HEK293 (cell line): ENCODE results near the gene LAIR2.

Source experiments
- CTCF ChIA-PET: fragments of 350-600 bp; formaldehyde crosslinking; extraction: SDS; loops from one replicate; lab custom pipeline; 2021; ENCODE audit warnings: antibody characterized with exemption; lab: Yijun Ruan, JAX
- POLR2A ChIA-PET: fragments of 300-600 bp; formaldehyde crosslinking; extraction: SDS; loops from one replicate; lab custom pipeline; 2020; ENCODE audit warnings: antibody characterized with exemption, inconsistent platforms; lab: Yijun Ruan, JAX
- H3K27ac ChIP-seq: fragments of 200-500 bp; sonication (Bioruptor generic); 2 replicates; pipeline ENCODE4 v1.5.1; 2014; ENCODE audit warnings: low read depth, low read length, control low read depth, inconsistent platforms; ENCODE audit errors: extremely low read depth
- H3K36me3 ChIP-seq, 2 experiments: fragments of 200-500 bp in 1 of 2; sonication (Bioruptor generic) in 1 of 2; 1 replicate in 1 of 2; 2 replicates in 1 of 2; pipeline ENCODE4 v1.5.1; 2014 to 2017; ENCODE audit warnings: inconsistent platforms in 2 of 2, low read length in 2 of 2; ENCODE audit not compliant: control insufficient read depth in 2 of 2, insufficient read depth in 1 of 2
- H3K4me1 ChIP-seq: fragments of 200-500 bp; sonication (Bioruptor generic); 2 replicates; pipeline ENCODE4 v1.5.1; 2014; ENCODE audit warnings: mild to moderate bottlenecking, low read length, inconsistent platforms; ENCODE audit not compliant: control insufficient read depth, insufficient read depth
- H3K4me3 ChIP-seq: 2 replicates; pipeline ENCODE4 v1.5.1; 2011; ENCODE audit warnings: low read depth, mild to moderate bottlenecking, control low read depth, low read length, moderate library complexity
- H3K9me3 ChIP-seq: fragments of 200-500 bp; sonication (Bioruptor generic); 2 replicates; pipeline ENCODE4 v1.5.1; 2014; ENCODE audit warnings: low read depth, low read length, inconsistent platforms; ENCODE audit not compliant: control insufficient read depth, insufficient read depth
- GFI1B ChIP-seq: fragments of 450-650 bp; formaldehyde crosslinking; IDR thresholded peaks from 2 replicates; pipeline ENCODE4 v1.5.1; 2016; ENCODE audit warnings: missing biosample characterization, missing genetic modification characterization
- GLI4 ChIP-seq: fragments of 450-650 bp; formaldehyde crosslinking; IDR thresholded peaks from 2 replicates; pipeline ENCODE4 v1.5.1; 2016; ENCODE audit warnings: missing biosample characterization, missing genetic modification characterization
- KLF17 ChIP-seq: fragments of 450-650 bp; formaldehyde crosslinking; IDR thresholded peaks from 2 replicates; pipeline ENCODE4 v1.5.1; 2016; ENCODE audit warnings: missing biosample characterization, missing genetic modification characterization
- SALL2 ChIP-seq: fragments of 450-650 bp; formaldehyde crosslinking; IDR thresholded peaks from 2 replicates; pipeline ENCODE4 v1.5.0; 2017; ENCODE audit warnings: missing biosample characterization, mild to moderate bottlenecking, missing genetic modification characterization, borderline replicate concordance
- YY1 ChIP-seq: fragments of 450-650 bp; formaldehyde crosslinking; IDR thresholded peaks from 2 replicates; pipeline ENCODE4 v1.5.1; 2018; ENCODE audit warnings: missing biosample characterization, missing genetic modification characterization
- ZBTB10 ChIP-seq: fragments of 450-650 bp; formaldehyde crosslinking; IDR thresholded peaks from 2 replicates; pipeline ENCODE4 v1.5.1; 2016; ENCODE audit warnings: missing biosample characterization, missing genetic modification characterization
- ZBTB48 ChIP-seq: fragments of 450-650 bp; formaldehyde crosslinking; IDR thresholded peaks from 2 replicates; pipeline ENCODE4 v1.5.1; 2016; ENCODE audit warnings: missing biosample characterization, missing genetic modification characterization
- ZBTB7A ChIP-seq: fragments of 450-650 bp; formaldehyde crosslinking; IDR thresholded peaks from 2 replicates; pipeline ENCODE4 v1.5.1; 2016; ENCODE audit warnings: low read depth, missing biosample characterization, missing genetic modification characterization
- ZNF112 ChIP-seq: fragments of 450-650 bp; formaldehyde crosslinking; IDR thresholded peaks from 2 replicates; pipeline ENCODE4 v1.5.0; 2017; ENCODE audit warnings: missing biosample characterization, missing genetic modification characterization
- ZNF184 ChIP-seq: fragments of 450-650 bp; IDR thresholded peaks from 2 replicates; pipeline ENCODE4 v1.5.1; 2018; ENCODE audit warnings: missing biosample characterization, mild to moderate bottlenecking, missing genetic modification characterization
- ZNF239 ChIP-seq: fragments of 450-650 bp; formaldehyde crosslinking; IDR thresholded peaks from 2 replicates; pipeline ENCODE4 v1.5.1; 2016; ENCODE audit warnings: missing biosample characterization, missing genetic modification characterization
- ZNF274 ChIP-seq, 2 experiments: fragments of 200-500 bp in 1 of 2; fragments of 450-650 bp in 1 of 2; sonication (Bioruptor generic) in 1 of 2; formaldehyde crosslinking in 1 of 2; IDR thresholded peaks; 2 replicates each; pipeline versions ENCODE4 v1.5.1 to v1.6.1; 2014 to 2016; ENCODE audit warnings: borderline replicate concordance in 1 of 2, inconsistent platforms in 1 of 2, low read length in 1 of 2, missing biosample characterization in 1 of 2, missing genetic modification characterization in 1 of 2
- ZNF423 ChIP-seq: fragments of 450-650 bp; formaldehyde crosslinking; IDR thresholded peaks from 2 replicates; pipeline ENCODE4 v1.5.1; 2016; ENCODE audit warnings: missing biosample characterization, missing genetic modification characterization
- ZNF621 ChIP-seq: fragments of 450-650 bp; formaldehyde crosslinking; IDR thresholded peaks from 2 replicates; pipeline ENCODE4 v1.5.1; 2017; ENCODE audit warnings: missing biosample characterization, missing genetic modification characterization
- ZNF626 ChIP-seq: fragments of 450-650 bp; sonication (Bioruptor Pico); formaldehyde crosslinking; IDR thresholded peaks from 2 replicates; pipeline ENCODE4 v1.5.1; 2018; ENCODE audit warnings: missing biosample characterization, missing genetic modification characterization, inconsistent platforms
- ZNF658 ChIP-seq: fragments of 450-650 bp; formaldehyde crosslinking; IDR thresholded peaks from 2 replicates; pipeline ENCODE4; 2016; ENCODE audit warnings: missing biosample characterization, missing genetic modification characterization
- ZNF76 ChIP-seq: fragments of 450-650 bp; formaldehyde crosslinking; IDR thresholded peaks from 2 replicates; pipeline ENCODE4; 2016; ENCODE audit warnings: low read depth, missing biosample characterization, missing genetic modification characterization, borderline replicate concordance
- ZNF777 ChIP-seq: fragments of 450-650 bp; formaldehyde crosslinking; IDR thresholded peaks from 2 replicates; pipeline ENCODE4 v1.5.1; 2017; ENCODE audit warnings: missing biosample characterization, missing genetic modification characterization, borderline replicate concordance
- ZNF792 ChIP-seq: fragments of 450-650 bp; formaldehyde crosslinking; IDR thresholded peaks from 2 replicates; pipeline ENCODE4 v1.5.1; 2016; ENCODE audit warnings: missing biosample characterization, missing genetic modification characterization
- TF ChIP-seq, protein P1 (sequence below): fragments of 450-650 bp; formaldehyde crosslinking; IDR thresholded peaks from 2 replicates; pipeline ENCODE4 v1.5.1; 2016; ENCODE audit warnings: missing biosample characterization, missing genetic modification characterization
- TF ChIP-seq, protein P2 (sequence below): fragments of 450-650 bp; formaldehyde crosslinking; IDR thresholded peaks from 2 replicates; pipeline ENCODE4 v1.5.1; 2016; ENCODE audit warnings: missing biosample characterization, missing genetic modification characterization

The LAIR2 gene

DNA sequence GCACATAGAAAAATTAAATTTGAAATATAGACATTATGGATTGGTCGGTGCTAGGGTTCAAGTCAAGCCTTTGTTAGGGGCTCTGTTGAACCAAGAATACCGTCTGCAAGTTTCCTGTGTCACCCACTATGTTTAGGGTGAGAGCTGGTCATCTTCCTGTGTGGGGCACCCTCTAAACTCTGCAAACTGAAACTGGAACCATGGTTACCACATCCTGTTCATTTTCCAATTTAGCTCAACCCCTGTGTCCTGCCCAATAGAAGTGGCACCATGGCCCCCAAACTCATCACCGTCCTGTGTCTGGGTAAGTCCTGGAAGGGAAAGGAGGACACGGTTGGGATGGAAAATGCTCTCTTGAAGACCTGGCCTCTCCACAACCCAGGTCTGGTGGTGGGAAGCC lies 29.9 kb downstream of the LAIR2 start:
- no peaks in the 10 kb centered on the region for H3K36me3 ChIP-seq
- TF ChIP-seq ZNF112 (tag by site-specific recombination) (no peak), ZNF76 (tag by site-specific recombination) (no peak)
- TF ChIP-seq, protein P1, sequence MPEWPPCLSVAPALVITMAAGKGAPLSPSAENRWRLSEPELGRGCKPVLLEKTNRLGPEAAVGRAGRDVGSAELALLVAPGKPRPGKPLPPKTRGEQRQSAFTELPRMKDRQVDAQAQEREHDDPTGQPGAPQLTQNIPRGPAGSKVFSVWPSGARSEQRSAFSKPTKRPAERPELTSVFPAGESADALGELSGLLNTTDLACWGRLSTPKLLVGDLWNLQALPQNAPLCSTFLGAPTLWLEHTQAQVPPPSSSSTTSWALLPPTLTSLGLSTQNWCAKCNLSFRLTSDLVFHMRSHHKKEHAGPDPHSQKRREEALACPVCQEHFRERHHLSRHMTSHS (tag by site-specific recombination) = no peak
- no peaks in the 10 kb centered on the region for H3K4me1 ChIP-seq
- no peaks in the 10 kb centered on the region for H3K9me3 ChIP-seq
- POLR2A ChIA-PET = no interaction called here
- no peak overlapping the region for H3K27ac ChIP-seq
- CTCF ChIA-PET = interaction anchor here (0.6 kb wide), 2 partner anchors 538 to 1503 kb away, joined by 3 read pairs; no protein-coding TSS in a partner anchor
- no peak overlapping the region for H3K4me3 ChIP-seq

- no peak overlapping the region for H3K4me3 ChIP-seq
- no peak overlapping the region for H3K27ac ChIP-seq
- TF ChIP-seq ZBTB10 (tag by site-specific recombination) (no peak), YY1 (tag by site-specific recombination) (no peak)
- TF ChIP-seq, all 188 proteins: peak for 0
- ChIA-PET POLR2A (no interaction called here), CTCF (interaction anchor here (0.5 kb wide), 1 partner anchor 15 kb away, joined by 3 read pairs; no protein-coding TSS in a partner anchor)
- Histone ChIP-seq H3K9me3 (no peaks in the 10 kb centered on the region), H3K36me3 (no peaks in the 10 kb centered on the region), H3K4me1 (no peaks in the 10 kb centered on the region)
Observed at GRCh38 chr19:54533476-54533875, 30.8 kb downstream of the LAIR2 start.

DNA sequence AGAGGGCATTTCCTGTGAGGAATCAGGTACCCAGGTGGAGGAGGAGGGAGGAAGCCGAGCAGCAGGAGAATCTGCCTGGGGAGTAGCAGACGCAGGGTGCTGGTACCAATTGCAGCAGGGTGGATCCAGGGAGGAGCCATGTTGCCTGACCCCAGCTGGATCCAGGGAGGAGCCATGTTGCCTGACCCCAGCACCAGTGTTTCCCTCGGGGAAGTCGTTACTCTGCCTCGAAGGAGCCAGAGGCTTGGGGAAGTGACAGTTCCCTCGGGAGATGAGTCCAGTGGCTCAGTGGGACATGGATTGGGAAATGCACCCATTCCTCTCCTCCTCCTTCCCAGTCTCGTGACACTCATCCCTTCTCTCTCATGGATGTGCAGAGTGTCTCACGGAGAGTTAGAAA lies 31.5 kb downstream of the LAIR2 start:
- ChIA-PET POLR2A (no interaction called here), CTCF (no interaction called here)
- Histone ChIP-seq H3K36me3 (no peaks in the 10 kb centered on the region), H3K27ac (no peak overlapping the region), H3K4me3 (no peak overlapping the region), H3K4me1 (no peaks in the 10 kb centered on the region), H3K9me3 (no peaks in the 10 kb centered on the region)
- TF ChIP-seq ZBTB7A (tag by site-specific recombination) (no peak), ZNF423 (tag by site-specific recombination) (no peak), ZNF792 (tag by site-specific recombination) (no peak), SALL2 (no peak), ZNF626 (tag by site-specific recombination) (no peak), ZNF112 (tag by site-specific recombination) (no peak), ZNF777 (no peak), GLI4 (tag by site-specific recombination) (no peak), ZNF621 (tag by site-specific recombination) (no peak)
- TF ChIP-seq, protein P2, sequence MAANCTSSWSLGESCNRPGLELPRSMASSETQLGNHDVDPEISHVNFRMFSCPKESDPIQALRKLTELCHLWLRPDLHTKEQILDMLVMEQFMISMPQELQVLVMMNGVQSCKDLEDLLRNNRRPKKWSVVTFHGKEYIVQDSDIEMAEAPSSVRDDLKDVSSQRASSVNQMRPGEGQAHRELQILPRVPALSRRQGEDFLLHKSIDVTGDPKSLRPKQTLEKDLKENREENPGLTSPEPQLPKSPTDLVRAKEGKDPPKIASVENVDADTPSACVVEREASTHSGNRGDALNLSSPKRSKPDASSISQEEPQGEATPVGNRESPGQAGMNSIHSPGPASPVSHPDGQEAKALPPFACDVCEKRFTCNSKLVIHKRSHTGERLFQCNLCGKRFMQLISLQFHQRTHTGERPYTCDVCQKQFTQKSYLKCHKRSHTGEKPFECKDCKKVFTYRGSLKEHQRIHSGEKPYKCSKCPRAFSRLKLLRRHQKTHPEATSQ (tag by site-specific recombination) = no peak

DNA sequence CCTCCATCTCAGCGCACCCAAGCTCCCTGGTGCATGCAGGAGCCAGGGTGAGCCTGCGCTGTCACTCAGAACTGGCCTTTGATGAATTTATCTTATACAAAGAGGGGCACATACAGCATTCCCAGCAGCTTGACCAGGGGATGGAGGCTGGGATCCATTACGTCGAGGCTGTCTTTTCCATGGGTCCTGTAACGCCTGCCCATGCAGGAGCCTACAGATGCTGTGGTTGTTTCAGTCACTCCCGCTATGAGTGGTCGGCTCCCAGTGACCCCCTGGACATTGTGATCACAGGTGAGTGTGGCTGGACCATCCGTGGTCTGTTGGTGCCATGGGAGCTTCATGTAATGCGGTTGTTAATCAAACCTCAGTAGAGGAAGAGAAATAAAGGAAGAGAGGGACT lies 33.0 kb downstream of the LAIR2 start:
- ChIA-PET CTCF (no interaction called here), POLR2A (no interaction called here)
- no peak for TF ChIP-seq ZBTB48
- no peak for TF ChIP-seq KLF17 (tag by site-specific recombination)
- TF ChIP-seq ZNF274 (IDR thresholded peaks at IDR 0.05; ENCODE audit: low read length) = no peak
- TF ChIP-seq ZNF274 (tag by site-specific recombination; IDR thresholded peaks at IDR 0.05; ENCODE audit: borderline replicate concordance) = no peak
- TF ChIP-seq ZNF184 (tag by site-specific recombination) = no peak
- TF ChIP-seq ZNF777 = no peak
- TF ChIP-seq ZNF658 (tag by site-specific recombination) = no peak
- no peak for TF ChIP-seq ZNF239
- TF ChIP-seq GLI4 (tag by site-specific recombination) = no peak
- no peak for TF ChIP-seq GFI1B (tag by site-specific recombination)
- H3K27ac ChIP-seq = no peak overlapping the region
- no peaks in the 10 kb centered on the region for H3K36me3 ChIP-seq
- H3K4me3 ChIP-seq = no peak overlapping the region
- H3K4me1 ChIP-seq = no peaks in the 10 kb centered on the region
- H3K9me3 ChIP-seq = no peaks in the 10 kb centered on the region
